Endothelial cell of umbilical vein (primary cell): ENCODE measurements around the gene ANXA11. TPM values are rescaled to one million over a fixed set of nuclear protein-coding genes. Genes with fewer than 3 reads are reported as not detected.

Source experiments
- BruUV-seq: library from RNA; stranded (reverse); fragments of 400-500 nt; replicated peaks from 2 replicates; lab custom pipeline; 2021; lab: Mats Ljungman, UMichigan
- CTCF ChIA-PET: fragments of 300-600, 350-600 bp; sonication (Branson Sonifier 250); formaldehyde crosslinking; loops from one replicate; lab custom pipeline; 2021; ENCODE audit warnings: antibody characterized with exemption, inconsistent platforms; lab: Charles Lee
- POLR2A ChIA-PET: fragments of 300-600, 350-600 bp; sonication (Branson Sonifier 250); formaldehyde crosslinking; loops from one replicate; lab custom pipeline; 2021; ENCODE audit warnings: antibody characterized with exemption, inconsistent platforms; lab: Charles Lee
- DNase-seq: peaks from one replicate; pipeline ENCODE4 v3.0.0-alpha.2; 2011; ENCODE audit warnings: low read depth, low spot score
- FAIRE-seq: peaks from 2 replicates; lab custom pipeline; 2011; peaks lifted over from hg19 to GRCh38; lab: Jason Lieb, UNC
- H2AFZ ChIP-seq: 2 replicates; pipeline ENCODE4 v1.6.0; 2012; ENCODE audit warnings: low read depth, low read length, control low read depth, inconsistent platforms
- H3K27ac ChIP-seq: 2 replicates; pipeline ENCODE4 v1.5.1; 2011; ENCODE audit warnings: low read depth, mild to moderate bottlenecking, control low read depth, low read length, moderate library complexity; ENCODE audit not compliant: insufficient read depth
- H3K27me3 ChIP-seq, 2 experiments: 2 replicates each; pipeline versions ENCODE4 v1.6.0 to v1.6.1; 2011; ENCODE audit warnings: low read length in 2 of 2, mixed read lengths in 1 of 2; ENCODE audit not compliant: control insufficient read depth in 2 of 2, insufficient read depth in 2 of 2
- H3K36me3 ChIP-seq, 2 experiments: 2 replicates in 1 of 2; 3 replicates in 1 of 2; pipeline ENCODE4 v1.5.1; 2011; ENCODE audit warnings: low read length in 2 of 2, mild to moderate bottlenecking in 1 of 2, moderate library complexity in 1 of 2; ENCODE audit not compliant: control insufficient read depth in 2 of 2, insufficient read depth in 2 of 2; ENCODE audit errors: extremely low read depth in 1 of 2
- H3K4me1 ChIP-seq: 3 replicates; pipeline ENCODE4 v1.5.1; 2011; ENCODE audit warnings: mild to moderate bottlenecking, low read length; ENCODE audit not compliant: control insufficient read depth, insufficient read depth; ENCODE audit errors: extremely low read depth
- H3K4me2 ChIP-seq: 2 replicates; pipeline ENCODE4 v1.6.1; 2011; ENCODE audit warnings: low read length, control low read depth, mixed read lengths; ENCODE audit not compliant: insufficient read depth
- H3K4me3 ChIP-seq, 3 experiments: fragments of 200-600 bp in 1 of 3; sonication (generic), shearing (Covaris generic) in 1 of 3; replicated peaks in 1 of 3; 2 replicates each; pipeline ENCODE4 v1.5.1; 2011 to 2016; ENCODE audit warnings: control low read depth in 3 of 3, low read length in 3 of 3, mild to moderate bottlenecking in 2 of 3, inconsistent platforms in 1 of 3, low read depth in 1 of 3, moderate library complexity in 1 of 3; ENCODE audit not compliant: insufficient read depth in 1 of 3
- H3K79me2 ChIP-seq: 2 replicates; pipeline ENCODE4 v1.6.0; 2012; ENCODE audit warnings: low read length, inconsistent platforms; ENCODE audit not compliant: control insufficient read depth, insufficient read depth
- H3K9ac ChIP-seq: replicated peaks from 2 replicates; pipeline ENCODE3; 2011; ENCODE audit warnings: low read length, control low read depth; ENCODE audit not compliant: insufficient read depth; ENCODE audit errors: extremely low read depth
- H3K9me1 ChIP-seq: replicated peaks from 3 replicates; pipeline ENCODE4 v1.6.0; 2011; ENCODE audit warnings: mild to moderate bottlenecking, low read length; ENCODE audit not compliant: control insufficient read depth, insufficient read depth; ENCODE audit errors: extremely low read depth
- H3K9me3 ChIP-seq: replicated peaks from 2 replicates; pipeline ENCODE4 v1.5.1; 2012; ENCODE audit warnings: low read length, inconsistent platforms; ENCODE audit not compliant: control insufficient read depth, insufficient read depth
- H4K20me1 ChIP-seq: replicated peaks from 2 replicates; pipeline ENCODE3; 2011; ENCODE audit warnings: mild to moderate bottlenecking, low read length; ENCODE audit not compliant: control insufficient read depth, insufficient read depth; ENCODE audit errors: extremely low read depth
- CTCF ChIP-seq, 2 donors: IDR thresholded peaks; 1 replicate in 1 of 2; 2 replicates in 1 of 2; pipeline ENCODE4 v1.5.1; 2011; ENCODE audit warnings: low read length in 2 of 2, mild to moderate bottlenecking in 2 of 2, moderate library complexity in 2 of 2, control low read depth in 1 of 2, inconsistent platforms in 1 of 2, low read depth in 1 of 2; ENCODE audit not compliant: insufficient read depth in 1 of 2; ENCODE audit errors: extremely low read depth in 1 of 2
- EZH2 ChIP-seq: IDR thresholded peaks from 2 replicates; pipeline ENCODE4 v1.6.1; 2012; ENCODE audit warnings: borderline replicate concordance, low read depth, mild to moderate bottlenecking, moderate library complexity, low read length, inconsistent platforms; ENCODE audit not compliant: severe bottlenecking
- FOS ChIP-seq: IDR thresholded peaks from 2 replicates; pipeline ENCODE4 v1.6.1; 2011; ENCODE audit warnings: mild to moderate bottlenecking, low read length, moderate library complexity, borderline replicate concordance; ENCODE audit not compliant: insufficient read depth
- GATA2 ChIP-seq: IDR thresholded peaks from 2 replicates; pipeline ENCODE4 v1.7.0; 2011; ENCODE audit warnings: low read depth, mild to moderate bottlenecking, moderate library complexity, mixed read lengths, low read length; ENCODE audit not compliant: insufficient read length, insufficient read depth
- JUN ChIP-seq: IDR thresholded peaks from 2 replicates; pipeline ENCODE4 v1.6.1; 2011; ENCODE audit warnings: borderline replicate concordance, low read depth; ENCODE audit not compliant: insufficient read length, insufficient read depth
- MYC ChIP-seq: IDR thresholded peaks from one replicate; pipeline ENCODE4 v1.6.1; 2011; ENCODE audit warnings: mild to moderate bottlenecking, low read depth, low read length
- POLR2A ChIP-seq: IDR thresholded peaks from 2 replicates; pipeline ENCODE4 v1.6.1; 2012; ENCODE audit warnings: low read depth, mild to moderate bottlenecking, control low read depth, low read length
- POLR2AphosphoS5 ChIP-seq: IDR thresholded peaks from 2 replicates; pipeline ENCODE4 v1.6.1; 2012; ENCODE audit warnings: low read depth, mild to moderate bottlenecking, control low read depth, low read length, moderate library complexity; ENCODE audit not compliant: insufficient read depth
- dilution Hi-C: fragments of 300-500 bp; cut with MboI; formaldehyde crosslinking; loops from one replicate; pipeline ENCODE4 v1.15.0; 2019; ENCODE audit warnings: low sequenced_read_pairs; ENCODE audit not compliant: extremely low pct_ligation_motif_present
- intact Hi-C: fragments of 100-400 bp; cut with micrococcal nuclease; formaldehyde crosslinking; loops from one replicate; pipeline ENCODE4 v1.10.0; 2022
- polyA plus RNA-seq, 4 experiments: library from polyadenylated mRNA; depleted of rRNA in 3 of 4; stranded (reverse) in 3 of 4; unstranded in 1 of 4; fragments of >200 nt; gene quantifications; 2 replicates each; pipeline versions ENCODE4 v1.2.1 to v1.2.3, GENCODE V29; 2011 to 2012; ENCODE audit warnings: missing spikeins in 1 of 4
- total RNA-seq: library from RNA; stranded (reverse); gene quantifications from 2 replicates; pipeline ENCODE4 v1.2.3, GENCODE V29; 2021
- TF ChIP-seq, protein P1 (sequence below): IDR thresholded peaks from 2 replicates; pipeline ENCODE4 v1.6.1; 2011; ENCODE audit not compliant: insufficient read depth, insufficient read length

Gene ANXA11
- total and polyA plus RNA-seq, 2 donors (not counting 3 experiments of a cell fraction or from before 2014, with no cell fraction given): 59.2 to 143 TPM

GRCh38 chr10:80207768-80208370, 2.5 kb upstream of the ANXA11 start:
- BruUV-seq: TSS peak; percentile 45
- H3K9me1 ChIP-seq: no peaks in the 10 kb centered on the region
- FAIRE-seq (no peak), DNase-seq (no peak)
- peak overlapping the region; percentile 60 for H3K9ac ChIP-seq
- POLR2A ChIA-PET: no interaction called here
- H3K27me3 ChIP-seq: no peaks in the 10 kb centered on the region
- H3K4me3 ChIP-seq: peak overlapping the region in 1 of 3 experiments; percentile 24
- intact Hi-C loops: loop anchor here (1.0 to 5.0 kb wide), 2 partner anchors 62 to 131 kb away; partner anchors contain the start of gene TMEM254
- no peaks in the 10 kb centered on the region for H3K9me3 ChIP-seq
- TF ChIP-seq JUN: no peak
- TF ChIP-seq POLR2A: no peak
- no peak for TF ChIP-seq GATA2
- no peak for TF ChIP-seq EZH2
- no peak for TF ChIP-seq FOS
- TF ChIP-seq POLR2AphosphoS5: no peak
- TF ChIP-seq, protein P1, sequence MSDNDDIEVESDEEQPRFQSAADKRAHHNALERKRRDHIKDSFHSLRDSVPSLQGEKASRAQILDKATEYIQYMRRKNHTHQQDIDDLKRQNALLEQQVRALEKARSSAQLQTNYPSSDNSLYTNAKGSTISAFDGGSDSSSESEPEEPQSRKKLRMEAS: no peak
- TF ChIP-seq CTCF (IDR thresholded peaks at IDR 0.05; ENCODE audit: extremely low read depth in 1 of 2, insufficient read depth in 1 of 2, low read depth in 1 of 2, low read length in 2 of 2): no peak
- no peak for TF ChIP-seq MYC
- H3K4me1 ChIP-seq: peaks cover 29% of the 10 kb centered on the region
- no peaks in the 10 kb centered on the region for H4K20me1 ChIP-seq
- dilution Hi-C loops: no loop called here
- H3K79me2 ChIP-seq: peaks cover 27% of the 10 kb centered on the region
- H2AFZ ChIP-seq: peak overlapping the region; percentile 63
- peak overlapping the region; percentile 66 for H3K4me2 ChIP-seq
- H3K27ac ChIP-seq: peak overlapping the region; percentile 77
- CTCF ChIA-PET: interaction anchor here (1.0 to 2.8 kb wide), 7 partner anchors 14 to 138 kb away, joined by 3 to 16 read pairs (median 3); no protein-coding TSS in a partner anchor
- no peaks in the 10 kb centered on the region for H3K36me3 ChIP-seq
